ENCODE measurements around the gene RAG1. TPM values are rescaled to one million over a fixed set of nuclear protein-coding genes. Genes with fewer than 3 reads are reported as not detected.
A peak's percentile ranks its signal among the peaks of the same experiment; 100 is the strongest.

RAG1 gene
- total and polyA plus RNA-seq, 9 of the 15 experiments (the other 6 are each of a cell fraction or from before 2014, with no cell fraction given), result 0.49 to 2.5 (median 1.7) TPM

GRCh38 chr11:36594316-36594989 is 26.6 kb downstream of the RAG1 start, which contains the start of gene IFTAP (continued):
- TF ChIP-seq SIN3B (IDR thresholded peaks at IDR 0.05; ENCODE audit: low read depth) (peak; percentile 81), TCF3 (CRISPR knock-in tag; IDR thresholded peaks at IDR 0.05) (no peak), BACH1 (tag; IDR thresholded peaks at IDR 0.05) (peak; percentile 60; the same call in 1 of the 2 replicates), ID3 (CRISPR knock-in tag; IDR thresholded peaks at IDR 0.05) (no peak), ID3 (tag; IDR thresholded peaks at IDR 0.05) (peak; percentile 86; the same call in 1 of the 2 replicates), DIDO1 (tag; IDR thresholded peaks at IDR 0.05; ENCODE audit: low read depth) (peak; percentile 100), HDAC2 (IDR thresholded peaks at IDR 0.05) (peak; percentile 68), ZNF589 (CRISPR knock-in tag; IDR thresholded peaks at IDR 0.05; ENCODE audit: low read depth) (peak; percentile 80; the same call in 1 of the 2 replicates), PHF20 (IDR thresholded peaks at IDR 0.05; ENCODE audit: partially characterized antibody) (peak; percentile 77), NR2C1 (IDR thresholded peaks at IDR 0.05) (peak; percentile 72), NR2C1 (tag; IDR thresholded peaks at IDR 0.05) (peak; percentile 94), MEF2D (tag; conservative IDR thresholded peaks at IDR 0.05; ENCODE audit: low read depth) (peak; percentile 86), STAT6 (CRISPR knock-in tag; IDR thresholded peaks at IDR 0.05) (0 out of 2 replicates have a peak, but pooled peaks have one; percentile 45), TBP (optimal IDR thresholded peaks at IDR 0.05; ENCODE audit: low read depth, low read length) (peak; percentile 41), MBD2 (IDR thresholded peaks at IDR 0.05; ENCODE audit: borderline replicate concordance, low read depth) (peak; percentile 86), GABPA (tag; conservative IDR thresholded peaks at IDR 0.05; ENCODE audit: low read depth) (peak; percentile 90), NCOA1 (IDR thresholded peaks at IDR 0.05; ENCODE audit: low read depth) (peak; percentile 98), ETS1 (conservative IDR thresholded peaks at IDR 0.05; ENCODE audit: control insufficient read depth, low read depth, low read length) (peak; percentile 77; the same call in 1 of the 2 replicates), ELF4 (CRISPR knock-in tag; IDR thresholded peaks at IDR 0.05) (no peak), PHTF2 (CRISPR knock-in tag; IDR thresholded peaks at IDR 0.05) (peak; percentile 18; the same call in 1 of the 2 replicates)
- TF ChIP-seq, protein P1, sequence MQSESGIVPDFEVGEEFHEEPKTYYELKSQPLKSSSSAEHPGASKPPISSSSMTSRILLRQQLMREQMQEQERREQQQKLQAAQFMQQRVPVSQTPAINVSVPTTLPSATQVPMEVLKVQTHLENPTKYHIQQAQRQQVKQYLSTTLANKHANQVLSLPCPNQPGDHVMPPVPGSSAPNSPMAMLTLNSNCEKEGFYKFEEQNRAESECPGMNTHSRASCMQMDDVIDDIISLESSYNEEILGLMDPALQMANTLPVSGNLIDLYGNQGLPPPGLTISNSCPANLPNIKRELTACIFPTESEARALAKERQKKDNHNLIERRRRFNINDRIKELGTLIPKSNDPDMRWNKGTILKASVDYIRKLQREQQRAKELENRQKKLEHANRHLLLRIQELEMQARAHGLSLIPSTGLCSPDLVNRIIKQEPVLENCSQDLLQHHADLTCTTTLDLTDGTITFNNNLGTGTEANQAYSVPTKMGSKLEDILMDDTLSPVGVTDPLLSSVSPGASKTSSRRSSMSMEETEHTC (IDR thresholded peaks at IDR 0.05), result no peak
- TF ChIP-seq, protein P2, sequence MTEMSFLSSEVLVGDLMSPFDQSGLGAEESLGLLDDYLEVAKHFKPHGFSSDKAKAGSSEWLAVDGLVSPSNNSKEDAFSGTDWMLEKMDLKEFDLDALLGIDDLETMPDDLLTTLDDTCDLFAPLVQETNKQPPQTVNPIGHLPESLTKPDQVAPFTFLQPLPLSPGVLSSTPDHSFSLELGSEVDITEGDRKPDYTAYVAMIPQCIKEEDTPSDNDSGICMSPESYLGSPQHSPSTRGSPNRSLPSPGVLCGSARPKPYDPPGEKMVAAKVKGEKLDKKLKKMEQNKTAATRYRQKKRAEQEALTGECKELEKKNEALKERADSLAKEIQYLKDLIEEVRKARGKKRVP (CRISPR knock-in tag; IDR thresholded peaks at IDR 0.05), result 0 out of 2 replicates have a peak, but pooled peaks have one; percentile 51

Data from K562 (cell line).